ENCODE results near the gene TSSK2.

Gene TSSK2

DNA sequence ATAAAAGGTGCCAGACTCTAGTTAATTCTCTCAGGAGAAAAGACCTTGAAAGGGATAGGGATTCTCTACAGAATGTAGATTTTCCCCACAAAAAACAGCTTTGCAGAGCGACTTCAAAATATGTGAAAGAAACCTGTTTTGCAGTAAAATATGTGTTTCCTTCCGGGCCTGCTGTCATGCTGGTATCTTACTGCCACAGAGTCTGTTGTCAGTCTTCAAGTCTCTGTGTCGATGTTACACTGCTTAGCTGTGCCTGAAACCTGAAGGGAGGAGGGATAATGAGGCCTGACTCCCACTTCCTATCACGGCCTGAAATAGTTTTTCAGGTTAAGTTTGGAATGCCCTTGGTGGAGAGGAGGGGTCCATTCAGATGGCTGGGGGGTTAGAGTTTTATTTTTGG is 7.2 kb upstream of the TSSK2 start:
- no peak overlapping the region for H2AFZ ChIP-seq
- H3K79me2 ChIP-seq, result peaks cover 17% of the 10 kb centered on the region
- no peak overlapping the region for H3K27ac ChIP-seq
- TF ChIP-seq, protein P1, sequence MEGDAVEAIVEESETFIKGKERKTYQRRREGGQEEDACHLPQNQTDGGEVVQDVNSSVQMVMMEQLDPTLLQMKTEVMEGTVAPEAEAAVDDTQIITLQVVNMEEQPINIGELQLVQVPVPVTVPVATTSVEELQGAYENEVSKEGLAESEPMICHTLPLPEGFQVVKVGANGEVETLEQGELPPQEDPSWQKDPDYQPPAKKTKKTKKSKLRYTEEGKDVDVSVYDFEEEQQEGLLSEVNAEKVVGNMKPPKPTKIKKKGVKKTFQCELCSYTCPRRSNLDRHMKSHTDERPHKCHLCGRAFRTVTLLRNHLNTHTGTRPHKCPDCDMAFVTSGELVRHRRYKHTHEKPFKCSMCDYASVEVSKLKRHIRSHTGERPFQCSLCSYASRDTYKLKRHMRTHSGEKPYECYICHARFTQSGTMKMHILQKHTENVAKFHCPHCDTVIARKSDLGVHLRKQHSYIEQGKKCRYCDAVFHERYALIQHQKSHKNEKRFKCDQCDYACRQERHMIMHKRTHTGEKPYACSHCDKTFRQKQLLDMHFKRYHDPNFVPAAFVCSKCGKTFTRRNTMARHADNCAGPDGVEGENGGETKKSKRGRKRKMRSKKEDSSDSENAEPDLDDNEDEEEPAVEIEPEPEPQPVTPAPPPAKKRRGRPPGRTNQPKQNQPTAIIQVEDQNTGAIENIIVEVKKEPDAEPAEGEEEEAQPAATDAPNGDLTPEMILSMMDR (IDR thresholded peaks at IDR 0.05), result no peak
- H3K9me3 ChIP-seq (ENCODE audit: control insufficient read depth, low read length), result no peaks in the 10 kb centered on the region
- H3K4me2 ChIP-seq (ENCODE audit: low read length), result no peak overlapping the region
- peaks cover 5% of the 10 kb centered on the region for H3K4me1 ChIP-seq
- no peaks in the 10 kb centered on the region for H3K36me3 ChIP-seq (ENCODE audit: control insufficient read depth, insufficient read depth, low read length)
- H3K27me3 ChIP-seq (ENCODE audit: control insufficient read depth, insufficient read depth, low read length), result no peaks in the 10 kb centered on the region
- H3K4me3 ChIP-seq (ENCODE audit: low read depth, low read length), result no peak overlapping the region
- H3K9ac ChIP-seq, result no peak overlapping the region

- Histone ChIP-seq H3K27me3 (ENCODE audit: control insufficient read depth, insufficient read depth, low read length) (no peaks in the 10 kb centered on the region), H3K79me2 (peaks cover 12% of the 10 kb centered on the region), H3K4me1 (peaks cover 5% of the 10 kb centered on the region), H3K9ac (no peak overlapping the region), H3K4me2 (ENCODE audit: low read length) (no peak overlapping the region), H3K9me3 (ENCODE audit: control insufficient read depth, low read length) (no peaks in the 10 kb centered on the region), H3K4me3 (ENCODE audit: low read depth, low read length) (no peak overlapping the region), H2AFZ (no peak overlapping the region), H3K36me3 (ENCODE audit: control insufficient read depth, insufficient read depth, low read length) (no peaks in the 10 kb centered on the region), H3K27ac (no peak overlapping the region)
- TF ChIP-seq, protein P1 (IDR thresholded peaks at IDR 0.05), result no peak
Observed at GRCh38 chr22:19124377-19124776, 6.7 kb upstream of the TSSK2 start.

- H3K4me1 ChIP-seq, result peaks cover 5% of the 10 kb centered on the region
- no peaks in the 10 kb centered on the region for H3K36me3 ChIP-seq (ENCODE audit: control insufficient read depth, insufficient read depth, low read length)
- H3K27me3 ChIP-seq (ENCODE audit: control insufficient read depth, insufficient read depth, low read length), result no peaks in the 10 kb centered on the region
- no peak overlapping the region for H3K4me2 ChIP-seq (ENCODE audit: low read length)
- no peak overlapping the region for H3K27ac ChIP-seq
- no peak overlapping the region for H2AFZ ChIP-seq
- no peak overlapping the region for H3K4me3 ChIP-seq (ENCODE audit: low read depth, low read length)
- peaks cover 8% of the 10 kb centered on the region for H3K79me2 ChIP-seq
- TF ChIP-seq, protein P1 (IDR thresholded peaks at IDR 0.05), result no peak
- H3K9ac ChIP-seq, result no peak overlapping the region
- H3K9me3 ChIP-seq (ENCODE audit: control insufficient read depth, low read length), result no peaks in the 10 kb centered on the region
Observed at GRCh38 chr22:19125011-19125410, 6.1 kb upstream of the TSSK2 start.

DNA sequence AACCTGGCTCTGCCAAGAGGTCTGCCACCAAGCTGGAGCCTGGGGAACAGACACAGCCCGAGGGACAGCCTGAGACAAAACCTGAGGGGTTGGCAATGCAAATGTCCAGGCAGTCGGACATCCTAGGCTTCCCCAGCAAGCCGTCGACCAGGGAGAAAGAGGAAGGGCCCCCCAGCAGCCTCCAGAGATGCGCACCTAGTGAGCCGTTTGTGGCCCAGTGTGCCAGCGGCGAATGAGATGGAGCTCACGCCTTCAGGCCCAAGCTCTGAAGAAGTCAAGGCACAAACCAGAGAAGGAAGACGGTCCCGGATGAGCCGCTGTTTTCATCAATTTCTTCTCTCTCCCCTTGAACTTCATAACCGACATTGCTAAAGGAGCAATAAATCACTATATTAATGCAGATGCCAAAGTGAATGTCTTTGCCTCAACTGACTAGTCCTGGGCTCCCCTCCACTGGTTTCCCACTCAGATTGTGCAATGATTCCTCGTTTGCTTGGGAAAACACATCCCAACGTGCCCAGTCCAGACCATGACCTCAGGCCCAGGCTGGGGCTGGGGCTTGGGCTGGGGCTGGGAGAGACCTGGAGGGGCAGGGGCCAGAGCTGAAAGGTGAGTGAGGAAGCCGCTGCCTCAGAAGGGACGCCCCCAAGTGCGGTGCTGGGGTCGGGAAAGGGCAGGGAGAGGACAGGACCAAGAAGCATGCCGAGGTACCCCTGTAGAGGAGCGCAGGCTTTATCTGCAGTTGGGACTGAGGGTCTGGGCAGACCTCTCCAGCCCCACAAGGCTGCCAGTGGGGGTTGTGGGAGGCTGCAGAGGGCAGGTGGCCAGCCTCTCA is 5.4 kb upstream of the TSSK2 start:
- TF ChIP-seq, protein P1 (IDR thresholded peaks at IDR 0.05), result no peak
- Histone ChIP-seq H3K9me3 (ENCODE audit: control insufficient read depth, low read length) (no peaks in the 10 kb centered on the region), H3K4me1 (peaks cover 2% of the 10 kb centered on the region), H2AFZ (no peak overlapping the region), H3K27ac (no peak overlapping the region), H3K4me2 (ENCODE audit: low read length) (no peak overlapping the region), H3K27me3 (ENCODE audit: control insufficient read depth, insufficient read depth, low read length) (no peaks in the 10 kb centered on the region), H3K9ac (no peak overlapping the region), H3K4me3 (ENCODE audit: low read depth, low read length) (no peak overlapping the region), H3K36me3 (ENCODE audit: control insufficient read depth, insufficient read depth, low read length) (no peaks in the 10 kb centered on the region), H3K79me2 (peaks cover 2% of the 10 kb centered on the region)

Data from parathyroid adenoma (tissue), 2 donors.